Measurements from ENCODE around the gene MTLN.

- TF ChIP-seq POLR2A (IDR thresholded peaks at IDR 0.05): no peak
- no peak for TF ChIP-seq CTCF (IDR thresholded peaks at IDR 0.05)
These were observed 7.8 kb upstream of the MTLN start for GRCh38 chr2:110220190-110220564.

All from breast epithelium (tissue), 3 donors.